Neural cell (in vitro differentiated cells): ENCODE measurements around the gene USP17L12.
"Not testable (repeated sequence)": the region's sequence is repeated elsewhere in the genome, so short reads cannot be mapped to it uniquely, and the experiment has no call there.

Experiments used
- CTCF ChIP-seq: fragments of 450-650 bp; IDR thresholded peaks from 2 replicates; pipeline ENCODE4 v1.5.1; 2014; ENCODE audit warnings: antibody characterized with exemption, mild to moderate bottlenecking, moderate library complexity; ENCODE audit not compliant: poor library complexity, severe bottlenecking
- EZH2 ChIP-seq: fragments of 200-600, 300-800 bp; shearing (Covaris generic), sonication (generic); IDR thresholded peaks from 2 replicates; pipeline ENCODE4 v1.6.1; 2014; ENCODE audit warnings: antibody characterized with exemption, low read length, borderline replicate concordance, mild to moderate bottlenecking; ENCODE audit not compliant: insufficient read depth, poor library complexity, severe bottlenecking
- MXI1 ChIP-seq: fragments of 450-650 bp; conservative IDR thresholded peaks from 2 replicates; pipeline ENCODE4 v1.6.1; 2014; ENCODE audit warnings: antibody characterized with exemption, mild to moderate bottlenecking; ENCODE audit not compliant: poor library complexity, severe bottlenecking
- POLR2AphosphoS5 ChIP-seq: IDR thresholded peaks from 2 replicates; pipeline ENCODE4 v1.6.1; 2012
- TAF1 ChIP-seq: IDR thresholded peaks from 2 replicates; pipeline ENCODE4 v1.6.1; 2012; ENCODE audit warnings: low read depth

DNA sequence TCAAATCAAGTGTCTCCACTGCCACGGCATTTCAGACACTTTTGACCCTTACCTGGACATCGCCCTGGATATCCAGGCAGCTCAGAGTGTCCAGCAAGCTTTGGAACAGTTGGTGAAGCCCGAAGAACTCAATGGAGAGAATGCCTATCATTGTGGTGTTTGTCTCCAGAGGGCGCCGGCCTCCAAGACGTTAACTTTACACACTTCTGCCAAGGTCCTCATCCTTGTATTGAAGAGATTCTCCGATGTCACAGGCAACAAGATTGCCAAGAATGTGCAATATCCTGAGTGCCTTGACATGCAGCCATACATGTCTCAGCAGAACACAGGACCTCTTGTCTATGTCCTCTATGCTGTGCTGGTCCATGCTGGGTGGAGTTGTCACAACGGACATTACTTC lies 10.3 kb downstream of the USP17L12 start:
- not testable (repeated sequence) for TF ChIP-seq CTCF, TAF1, EZH2, POLR2AphosphoS5, MXI1
